ENCODE measurements around the gene INPP1.

INPP1 gene

GRCh38 chr2:190410166-190410565 lies 66.8 kb downstream of the INPP1 start:
- no peak for DNase-seq

- DNase-seq = no peak
Measured at GRCh38 chr2:190412966-190413365, 69.6 kb downstream of the INPP1 start.

- DNase-seq = no peak
Measured at GRCh38 chr2:190413421-190413820, 70.0 kb downstream of the INPP1 start.

- DNase-seq = no peak
Measured at GRCh38 chr2:190415251-190415650, 71.9 kb downstream of the INPP1 start.

DNA sequence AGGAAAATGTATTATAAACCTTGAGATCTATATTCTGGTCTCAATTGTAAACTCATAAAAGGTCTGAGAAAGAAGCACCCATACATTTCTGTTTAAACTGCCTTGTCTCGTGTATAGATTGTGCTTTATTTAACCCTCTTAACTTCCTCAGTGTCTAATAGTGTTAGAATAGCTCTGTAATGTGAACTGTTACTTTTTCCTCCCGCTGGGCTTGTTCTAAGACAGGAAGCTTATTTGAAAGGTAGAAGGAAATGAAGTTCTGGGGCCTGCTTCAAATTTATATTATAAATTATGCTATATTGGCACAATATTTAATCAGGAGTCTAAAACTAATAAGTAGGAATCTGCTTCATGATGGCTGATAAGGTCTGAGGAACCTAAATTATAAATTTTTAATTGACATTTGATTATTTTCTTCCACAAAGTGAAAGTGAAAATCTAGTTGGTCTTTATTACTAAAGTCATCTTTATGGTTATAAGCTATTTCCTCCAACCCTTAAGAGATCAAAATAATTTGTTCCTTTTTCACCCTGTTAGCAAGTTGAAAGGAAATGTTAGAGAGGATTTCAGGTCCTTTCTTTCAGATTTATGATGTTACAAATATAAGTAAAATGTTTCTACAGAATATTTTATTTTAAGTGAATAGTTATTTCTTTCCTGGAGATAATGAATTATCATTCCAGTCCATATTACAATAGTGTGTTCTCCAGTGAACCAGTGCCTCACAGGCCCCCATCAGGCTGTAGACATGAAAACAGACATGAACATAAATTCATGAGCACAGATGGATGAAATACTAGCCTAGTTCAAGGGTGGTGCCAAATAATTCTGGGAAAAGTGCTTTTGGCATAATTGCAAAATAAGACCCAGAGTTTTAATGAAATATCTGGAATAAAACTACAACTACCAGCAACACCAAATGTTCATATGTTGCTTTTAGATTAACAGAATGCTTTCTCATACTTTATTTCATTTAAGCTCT lies 72.7 kb downstream of the INPP1 start:
- DNase-seq = no peak

DNA sequence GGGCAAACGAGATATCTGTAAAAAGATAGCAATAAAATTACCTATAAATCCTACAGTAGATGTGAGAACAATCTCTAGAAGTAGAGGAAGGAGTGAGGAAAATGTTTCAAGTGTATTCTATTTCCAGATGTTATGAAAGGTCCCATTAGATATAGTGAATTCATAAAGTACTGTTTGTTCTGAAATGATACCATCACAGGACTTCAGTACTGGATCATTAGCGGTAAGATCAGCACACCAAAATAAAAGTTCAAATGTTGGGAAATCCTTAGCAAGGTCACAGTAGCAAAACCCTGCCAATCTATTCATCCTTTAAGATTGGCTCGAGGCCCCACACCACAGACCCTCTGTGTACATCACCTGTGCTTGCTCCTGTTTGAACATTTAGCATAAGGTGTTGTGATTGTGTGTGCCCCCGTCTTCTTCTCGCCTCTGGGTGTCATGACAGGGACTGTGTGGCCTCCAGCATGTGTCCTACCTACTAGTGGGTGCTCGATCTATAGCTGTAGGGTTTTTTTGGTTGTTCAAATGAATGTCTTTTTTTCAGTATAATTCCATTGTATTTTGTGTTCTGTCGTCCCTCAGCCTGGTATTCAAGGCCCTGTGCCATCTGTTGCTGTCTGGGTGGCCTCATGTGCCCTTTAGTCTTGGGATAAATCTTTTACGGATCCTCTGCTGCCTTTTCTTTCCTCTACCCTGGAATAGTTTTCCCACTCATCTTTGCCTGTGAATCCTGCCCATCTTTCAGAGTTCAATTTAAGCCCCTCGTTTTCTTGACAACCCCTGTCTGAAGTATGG lies 73.9 kb downstream of the INPP1 start:
- DNase-seq = no peak

- DNase-seq = no peak
Measured at GRCh38 chr2:190418727-190419126, 75.3 kb downstream of the INPP1 start.

- no peak for DNase-seq
Measured at GRCh38 chr2:190420801-190421200, 77.4 kb downstream of the INPP1 start.
